HG02840 (cell line): ENCODE data around the gene TAOK2.
"Not testable (repeated sequence)": the region's sequence is repeated elsewhere in the genome, so short reads cannot be mapped to it uniquely, and the experiment has no call there.

Source experiments
- ATAC-seq: cut with Tn5 transposase; IDR thresholded peaks from one replicate; pipeline ENCODE4 v1.9.1; 2021; ENCODE audit warnings: mild to moderate bottlenecking, moderate library complexity, moderate number of reproducible peaks; ENCODE audit not compliant: unreplicated experiment, low FRiP score

TAOK2 gene

GRCh38 chr16:30000735-30001631 lies 27.3 kb downstream of the TAOK2 start:
- no peak for ATAC-seq

GRCh38 chr16:30002614-30003346 lies 29.1 kb downstream of the TAOK2 start:
- ATAC-seq, result no peak

GRCh38 chr16:30003670-30004423 lies 30.2 kb downstream of the TAOK2 start:
- ATAC-seq, result no peak

GRCh38 chr16:30004424-30004776 lies 30.7 kb downstream of the TAOK2 start:
- no peak for ATAC-seq

GRCh38 chr16:30004811-30005242 lies 31.2 kb downstream of the TAOK2 start:
- no peak for ATAC-seq

- ATAC-seq, result no peak
Measured at GRCh38 chr16:30005341-30006094, 31.9 kb downstream of the TAOK2 start.

- no peak for ATAC-seq
Measured at GRCh38 chr16:30006095-30006473, 32.4 kb downstream of the TAOK2 start.

GRCh38 chr16:30006659-30007377 lies 33.1 kb downstream of the TAOK2 start:
- ATAC-seq, result no peak

- ATAC-seq, result no peak
Measured at GRCh38 chr16:30007378-30007895, 33.8 kb downstream of the TAOK2 start.

GRCh38 chr16:30009085-30009862 lies 35.6 kb downstream of the TAOK2 start:
- ATAC-seq, result no peak

- ATAC-seq, result no peak
Measured at GRCh38 chr16:30009990-30010843, 36.5 kb downstream of the TAOK2 start.

- ATAC-seq, result no peak
Measured at GRCh38 chr16:30010844-30011713, 37.4 kb downstream of the TAOK2 start, which contains the start of gene DOC2A. Gene DOC2A (minus strand): TSS chr16:30011027. CDS start chr16:30010222, 805 bp downstream.

GRCh38 chr16:30011714-30012504 lies 38.2 kb downstream of the TAOK2 start:
- no peak for ATAC-seq

GRCh38 chr16:30012598-30012997 lies 38.9 kb downstream of the TAOK2 start:
- ATAC-seq, result not testable (repeated sequence)

GRCh38 chr16:30015450-30015849 lies 41.8 kb downstream of the TAOK2 start:
- ATAC-seq, result not testable (repeated sequence)
